Stomach smooth muscle (tissue), 2 donors: ENCODE results near the gene PMVK.
"Not testable (repeated sequence)": the region's sequence is repeated elsewhere in the genome, so short reads cannot be mapped to it uniquely, and the experiment has no call there.

Experiments used
- H3K27ac ChIP-seq: one replicate; pipeline ENCODE4 v1.7.0; 2013; ENCODE audit warnings: mild to moderate bottlenecking, low read length, inconsistent platforms
- H3K27me3 ChIP-seq, 2 donors: one replicate each; pipeline ENCODE4 v1.7.0; 2013; ENCODE audit warnings: low read length in 2 of 2; ENCODE audit not compliant: insufficient read depth in 2 of 2, control insufficient read depth in 1 of 2
- H3K36me3 ChIP-seq, 2 donors: one replicate each; pipeline ENCODE4 v1.7.0; 2013; ENCODE audit warnings: low read length in 2 of 2; ENCODE audit not compliant: control insufficient read depth in 2 of 2, insufficient read depth in 2 of 2
- H3K4me1 ChIP-seq: one replicate; pipeline ENCODE4 v1.7.0; 2013; ENCODE audit warnings: low read length; ENCODE audit not compliant: control insufficient read depth, insufficient read depth
- H3K4me3 ChIP-seq, 2 donors: one replicate each; pipeline ENCODE4 v1.7.0; 2013; ENCODE audit warnings: low read length in 2 of 2
- H3K9ac ChIP-seq, 2 donors: one replicate each; pipeline ENCODE4 v1.7.0; 2013; ENCODE audit warnings: low read length in 2 of 2, mild to moderate bottlenecking in 1 of 2
- H3K9me3 ChIP-seq, 2 donors: one replicate each; pipeline ENCODE4 v1.7.0; 2013; ENCODE audit warnings: low read length in 2 of 2; ENCODE audit not compliant: control insufficient read depth in 2 of 2
- donor health status: healthy.
- donor health status: Pancreatic carcinoma.

The PMVK gene

GRCh38 chr1:154936555-154937084, at the start of gene PMVK:
Gene PMVK, minus strand, starts transcription at chr1:154936719. Its CDS starts 34 bp downstream, at chr1:154936685.
- peak within 1 kb of the TSS; percentile 96 to 100 for H3K9ac ChIP-seq
- peaks cover 0 to 4% of the 10 kb centered on the region in 2 donors for H3K36me3 ChIP-seq
- no peaks in the 10 kb centered on the region for H3K9me3 ChIP-seq
- peaks cover 30% of the 10 kb centered on the region for H3K4me1 ChIP-seq
- H3K27me3 ChIP-seq, result no peaks in the 10 kb centered on the region
- peak within 1 kb of the TSS; percentile 93 to 98 for H3K4me3 ChIP-seq
- peak within 1 kb of the TSS; percentile 99 for H3K27ac ChIP-seq

- Histone ChIP-seq H3K27ac (peak overlapping the region; percentile 74), H3K9me3 (no peaks in the 10 kb centered on the region), H3K4me1 (peaks cover 18% of the 10 kb centered on the region), H3K27me3 (no peaks in the 10 kb centered on the region), H3K4me3 (peak overlapping the region; percentile 73 to 94), H3K9ac (peak overlapping the region; percentile 84 to 95), H3K36me3 (peaks cover 12 to 18% of the 10 kb centered on the region in 2 donors)
These were observed 47.4 kb upstream of the PMVK start for GRCh38 chr1:154983776-154984466.

GRCh38 chr1:154982897-154983648, 46.6 kb upstream of the PMVK start, which contains the start of gene FLAD1:
Gene FLAD1, plus strand, starts transcription at chr1:154983344. Its CDS starts 351 bp downstream, at chr1:154983695.
- H3K9me3 ChIP-seq, result no peaks in the 10 kb centered on the region
- peaks cover 10 to 11% of the 10 kb centered on the region in 2 donors for H3K36me3 ChIP-seq
- peaks cover 17% of the 10 kb centered on the region for H3K4me1 ChIP-seq
- peak within 1 kb of the TSS; percentile 74 for H3K27ac ChIP-seq
- peak within 1 kb of the TSS; percentile 83 to 94 for H3K4me3 ChIP-seq
- peak within 1 kb of the TSS; percentile 84 to 95 for H3K9ac ChIP-seq
- H3K27me3 ChIP-seq, result no peaks in the 10 kb centered on the region

- Histone ChIP-seq H3K4me3 (peak overlapping the region; percentile 83 to 94), H3K27me3 (no peaks in the 10 kb centered on the region), H3K4me1 (peaks cover 17% of the 10 kb centered on the region), H3K9ac (peak overlapping the region; percentile 44 to 55), H3K9me3 (no peaks in the 10 kb centered on the region), H3K36me3 (peaks cover 5 to 7% of the 10 kb centered on the region in 2 donors), H3K27ac (peak overlapping the region; percentile 1)
These were observed 45.8 kb upstream of the PMVK start for GRCh38 chr1:154982341-154982740.

GRCh38 chr1:154978360-154978759, 41.8 kb upstream of the PMVK start:
- H3K9me3 ChIP-seq, result no peaks in the 10 kb centered on the region
- H3K27ac ChIP-seq, result no peak overlapping the region
- peaks cover 4 to 7% of the 10 kb centered on the region in 2 donors for H3K36me3 ChIP-seq
- peaks cover 20% of the 10 kb centered on the region for H3K4me1 ChIP-seq
- no peak overlapping the region for H3K4me3 ChIP-seq
- no peak overlapping the region for H3K9ac ChIP-seq
- H3K27me3 ChIP-seq, result no peaks in the 10 kb centered on the region

- H3K9me3 ChIP-seq, H3K4me3 ChIP-seq, H3K36me3 ChIP-seq, H3K27me3 ChIP-seq, H3K27ac ChIP-seq, H3K9ac ChIP-seq: not testable (repeated sequence)
- peaks cover 24% of the 10 kb centered on the region for H3K4me1 ChIP-seq
These were observed 41.2 kb upstream of the PMVK start for GRCh38 chr1:154977762-154978161.

- peak overlapping the region; percentile 70 to 86 for H3K9ac ChIP-seq
These were observed 39.0 kb upstream of the PMVK start for GRCh38 chr1:154975409-154976059.

GRCh38 chr1:154974808-154975408, 38.4 kb upstream of the PMVK start:
- Histone ChIP-seq H3K9ac (peak overlapping the region; percentile 70 to 86), H3K9me3 (no peaks in the 10 kb centered on the region), H3K4me1 (peaks cover 45% of the 10 kb centered on the region), H3K27me3 (no peaks in the 10 kb centered on the region), H3K27ac (peak overlapping the region; percentile 99), H3K36me3 (peaks cover 4 to 7% of the 10 kb centered on the region in 2 donors), H3K4me3 (peak overlapping the region; percentile 78 to 86)

More at GRCh38 chr1:154975409-154976059, 39.0 kb upstream of the PMVK start:
- Histone ChIP-seq H3K27me3 (no peaks in the 10 kb centered on the region), H3K27ac (peak overlapping the region; percentile 99), H3K36me3 (peaks cover 4 to 7% of the 10 kb centered on the region in 2 donors), H3K4me3 (peak overlapping the region; percentile 78 to 86), H3K4me1 (peaks cover 39% of the 10 kb centered on the region), H3K9me3 (no peaks in the 10 kb centered on the region)

- Histone ChIP-seq H3K36me3 (peaks cover 0 to 7% of the 10 kb centered on the region in 2 donors), H3K9me3 (no peaks in the 10 kb centered on the region), H3K4me1 (peaks cover 51% of the 10 kb centered on the region), H3K9ac (peak within 1 kb of the TSS; percentile 92 to 99), H3K4me3 (peak within 1 kb of the TSS; percentile 78 to 86), H3K27me3 (no peaks in the 10 kb centered on the region), H3K27ac (peak within 1 kb of the TSS; percentile 99)
These were observed 37.7 kb upstream of the PMVK start, which contains the start of gene CKS1B for GRCh38 chr1:154974102-154974807. Gene CKS1B, plus strand, starts transcription at chr1:154974681. Its CDS starts 65 bp downstream, at chr1:154974746.
